ENCODE data around the gene AADACL2.
"Not testable (repeated sequence)": the region's sequence is repeated elsewhere in the genome, so short reads cannot be mapped to it uniquely, and the experiment has no call there.

AADACL2 gene

GRCh38 chr3:151766454-151766853 lies 32.7 kb downstream of the AADACL2 start:
- no peak for DNase-seq

- no peak for DNase-seq
Measured at GRCh38 chr3:151768393-151768930, 34.7 kb downstream of the AADACL2 start.

- DNase-seq = no peak
Measured at GRCh38 chr3:151769175-151769574, 35.4 kb downstream of the AADACL2 start.

GRCh38 chr3:151770956-151771355 lies 37.2 kb downstream of the AADACL2 start:
- DNase-seq = no peak

- DNase-seq = no peak
Measured at GRCh38 chr3:151772825-151773480, 39.2 kb downstream of the AADACL2 start.

GRCh38 chr3:151774235-151774634 lies 40.5 kb downstream of the AADACL2 start:
- DNase-seq = no peak

- DNase-seq = no peak
Measured at GRCh38 chr3:151774910-151775309, 41.2 kb downstream of the AADACL2 start.

GRCh38 chr3:151775314-151776258 lies 41.9 kb downstream of the AADACL2 start:
- DNase-seq = no peak

- DNase-seq = no peak
Measured at GRCh38 chr3:151776259-151776740, 42.6 kb downstream of the AADACL2 start.

- DNase-seq = no peak
Measured at GRCh38 chr3:151777880-151778279, 44.2 kb downstream of the AADACL2 start.

GRCh38 chr3:151787626-151788025 lies 53.9 kb downstream of the AADACL2 start:
- DNase-seq = no peak

- no peak for DNase-seq
Measured at GRCh38 chr3:151788401-151788800, 54.7 kb downstream of the AADACL2 start.

- DNase-seq = no peak
Measured at GRCh38 chr3:151789853-151790463, 56.2 kb downstream of the AADACL2 start.

- DNase-seq = not testable (repeated sequence)
Measured at GRCh38 chr3:151790763-151791162, 57.0 kb downstream of the AADACL2 start.

- DNase-seq = no peak
Measured at GRCh38 chr3:151792411-151792810, 58.7 kb downstream of the AADACL2 start.

- DNase-seq = no peak
Measured at GRCh38 chr3:151793636-151794035, 59.9 kb downstream of the AADACL2 start.

- no peak for DNase-seq
Measured at GRCh38 chr3:151794080-151794479, 60.4 kb downstream of the AADACL2 start.

GRCh38 chr3:151795276-151795675 lies 61.5 kb downstream of the AADACL2 start:
- DNase-seq = no peak

GRCh38 chr3:151796105-151796680 lies 62.5 kb downstream of the AADACL2 start:
- DNase-seq = no peak

GRCh38 chr3:151798466-151798865 lies 64.7 kb downstream of the AADACL2 start:
- DNase-seq = no peak

GRCh38 chr3:151800431-151800830 lies 66.7 kb downstream of the AADACL2 start:
- DNase-seq = no peak

GRCh38 chr3:151804267-151804666 lies 70.5 kb downstream of the AADACL2 start:
- DNase-seq = no peak

- DNase-seq = no peak
Measured at GRCh38 chr3:151806838-151807237, 73.1 kb downstream of the AADACL2 start.
